H9 (cell line): ENCODE measurements around the gene BICRAL. TPM values are rescaled to one million over a fixed set of nuclear protein-coding genes. Genes with fewer than 3 reads are reported as not detected.

Source experiments
- DNase-seq: peaks from one replicate; pipeline ENCODE4 v3.0.0-alpha.2; 2017
- H2AFZ ChIP-seq: one replicate; pipeline ENCODE4 v1.6.1; 2013; ENCODE audit warnings: mild to moderate bottlenecking, low read length, control low read depth, moderate library complexity
- H2AK5ac ChIP-seq: 2 replicates; pipeline ENCODE4 v1.6.1; 2013; ENCODE audit warnings: low read length, control low read depth, mixed read lengths; ENCODE audit not compliant: insufficient read length
- H2BK120ac ChIP-seq: one replicate; pipeline ENCODE4 v1.6.1; 2013; ENCODE audit warnings: low read depth, mild to moderate bottlenecking, low read length, control low read depth, inconsistent platforms; ENCODE audit not compliant: poor library complexity, severe bottlenecking
- H2BK12ac ChIP-seq: 2 replicates; pipeline ENCODE4 v1.6.1; 2013; ENCODE audit warnings: low read length, control low read depth, mixed read lengths, low read depth; ENCODE audit not compliant: insufficient read length
- H2BK15ac ChIP-seq: 2 replicates; pipeline ENCODE4 v1.6.1; 2013; ENCODE audit warnings: low read depth, low read length, control low read depth
- H2BK20ac ChIP-seq: one replicate; pipeline ENCODE4 v1.6.1; 2013; ENCODE audit warnings: low read depth, mild to moderate bottlenecking, low read length, control low read depth, inconsistent platforms; ENCODE audit not compliant: poor library complexity, severe bottlenecking
- H2BK5ac ChIP-seq: 2 replicates; pipeline ENCODE4 v1.6.1; 2013; ENCODE audit warnings: low read length, control low read depth, mixed read lengths; ENCODE audit not compliant: insufficient read length
- H3K14ac ChIP-seq: 2 replicates; pipeline ENCODE4 v1.6.1; 2013; ENCODE audit warnings: low read length, control low read depth; ENCODE audit not compliant: insufficient read depth
- H3K18ac ChIP-seq: 2 replicates; pipeline ENCODE4 v1.6.1; 2013; ENCODE audit warnings: low read depth, mild to moderate bottlenecking, mixed read lengths, low read length, control low read depth; ENCODE audit not compliant: insufficient read length
- H3K23ac ChIP-seq: 2 replicates; pipeline ENCODE4 v1.6.1; 2013; ENCODE audit warnings: low read length, control low read depth, mixed read lengths, low read depth; ENCODE audit not compliant: insufficient read length
- H3K23me2 ChIP-seq: 2 replicates; pipeline ENCODE4 v1.6.1; 2013; ENCODE audit warnings: low read depth, mild to moderate bottlenecking, mixed read lengths, low read length, control low read depth; ENCODE audit not compliant: insufficient read length, poor library complexity, severe bottlenecking
- H3K27ac ChIP-seq: 2 replicates; pipeline ENCODE4 v1.5.1; 2013; ENCODE audit warnings: low read length, control low read depth, mixed read lengths, low read depth; ENCODE audit not compliant: insufficient read length
- H3K27me3 ChIP-seq: 2 replicates; pipeline ENCODE4 v1.6.1; 2013; ENCODE audit warnings: low read length, control low read depth, inconsistent platforms; ENCODE audit not compliant: insufficient read depth
- H3K4ac ChIP-seq: 2 replicates; pipeline ENCODE4 v1.6.1; 2013; ENCODE audit warnings: low read depth, mild to moderate bottlenecking, control low read depth, inconsistent platforms, low read length, moderate library complexity
- H3K4me1 ChIP-seq: 2 replicates; pipeline ENCODE4 v1.6.1; 2013; ENCODE audit warnings: low read length, control low read depth, inconsistent platforms; ENCODE audit not compliant: insufficient read depth
- H3K4me2 ChIP-seq: 2 replicates; pipeline ENCODE4 v1.6.1; 2013; ENCODE audit warnings: low read length, control low read depth, mixed read lengths; ENCODE audit not compliant: insufficient read length, insufficient read depth
- H3K56ac ChIP-seq: 2 replicates; pipeline ENCODE4 v1.6.1; 2013; ENCODE audit warnings: low read depth, mild to moderate bottlenecking, mixed read lengths, low read length, control low read depth; ENCODE audit not compliant: insufficient read length
- H3K79me1 ChIP-seq: 2 replicates; pipeline ENCODE4 v1.6.1; 2013; ENCODE audit warnings: low read depth, mild to moderate bottlenecking, moderate library complexity, low read length, control low read depth, inconsistent platforms; ENCODE audit not compliant: insufficient read depth, poor library complexity, severe bottlenecking
- H3K79me2 ChIP-seq: 2 replicates; pipeline ENCODE4 v1.6.1; 2013; ENCODE audit warnings: low read length, control low read depth, inconsistent platforms; ENCODE audit not compliant: insufficient read depth
- H3K9ac ChIP-seq: 2 replicates; pipeline ENCODE4 v1.6.1; 2013; ENCODE audit warnings: low read length, control low read depth, mixed read lengths; ENCODE audit not compliant: insufficient read length; ENCODE audit errors: extremely low read depth
- H3K9me3 ChIP-seq: one replicate; pipeline ENCODE4 v1.6.1; 2013; ENCODE audit warnings: low read depth, low read length, inconsistent platforms; ENCODE audit not compliant: control insufficient read depth
- H3T11ph ChIP-seq: one replicate; pipeline ENCODE4 v1.6.1; 2013; ENCODE audit warnings: mild to moderate bottlenecking, low read length, control low read depth, inconsistent platforms
- H4K20me1 ChIP-seq: one replicate; pipeline ENCODE4 v1.6.1; 2013; ENCODE audit not compliant: control insufficient read depth, insufficient read length, insufficient read depth
- H4K5ac ChIP-seq: 2 replicates; pipeline ENCODE4 v1.6.1; 2013; ENCODE audit warnings: low read depth, mild to moderate bottlenecking, mixed read lengths, low read length, control low read depth; ENCODE audit not compliant: insufficient read length
- H4K8ac ChIP-seq: replicated peaks from 2 replicates; pipeline ENCODE4 v1.6.1; 2013; ENCODE audit warnings: low read length, control low read depth, mixed read lengths, low read depth; ENCODE audit not compliant: insufficient read length
- H4K91ac ChIP-seq: 2 replicates; pipeline ENCODE4 v1.6.1; 2013; ENCODE audit warnings: low read depth, mild to moderate bottlenecking, moderate library complexity, mixed read lengths, low read length, control low read depth; ENCODE audit not compliant: insufficient read length
- H3K27ac Mint-ChIP-seq, 3 experiments: 2 replicates in 2 of 3; 3 replicates in 1 of 3; pipeline ENCODE4 v1.8.0; 2020 to 2021; ENCODE audit warnings: mixed read lengths in 3 of 3, mild to moderate bottlenecking in 1 of 3, moderate library complexity in 1 of 3
- H3K27me3 Mint-ChIP-seq: 2 replicates; pipeline ENCODE4 v1.8.0; 2021; ENCODE audit warnings: low read depth, mild to moderate bottlenecking, moderate library complexity, mixed read lengths
- H3K36me3 Mint-ChIP-seq, 3 experiments: 2 replicates in 2 of 3; 3 replicates in 1 of 3; pipeline ENCODE4 v1.8.0; 2020 to 2021; ENCODE audit warnings: low read depth in 3 of 3, mixed read lengths in 3 of 3; ENCODE audit not compliant: insufficient read depth in 1 of 3
- H3K4me1 Mint-ChIP-seq, 2 experiments: 2 replicates each; pipeline ENCODE4 v1.8.0; 2020; ENCODE audit warnings: mixed read lengths in 2 of 2
- H3K4me3 Mint-ChIP-seq, 2 experiments: 2 replicates in 1 of 2; 3 replicates in 1 of 2; pipeline ENCODE4 v1.8.0; 2020 to 2021; ENCODE audit warnings: mild to moderate bottlenecking in 2 of 2, mixed read lengths in 2 of 2, moderate library complexity in 1 of 2
- H3K9me3 Mint-ChIP-seq, 2 experiments: 2 replicates in 1 of 2; 3 replicates in 1 of 2; pipeline ENCODE4 v1.8.0; 2020; ENCODE audit warnings: mild to moderate bottlenecking in 2 of 2, mixed read lengths in 2 of 2, moderate library complexity in 1 of 2
- WGBS: extraction: QIAGEN DNeasy Blood & Tissue Kit; methylation state at CpG from one replicate; pipeline ENCODE4 v1.1.7; 2013; ENCODE audit warnings: missing lambda C conversion rate, low lambda C conversion rate, mixed read lengths; ENCODE audit not compliant: insufficient read length; ENCODE audit errors: extremely low coverage; 5-methylcytosine and 5-hydroxymethylcytosine counted together
- total RNA-seq: library from RNA; stranded (reverse); gene quantifications from 2 replicates; pipeline ENCODE4 v1.2.1, GENCODE V29; 2021
- TF ChIP-seq, protein P1 (sequence below): fragments of 200-600 bp; sonication (generic); conservative IDR thresholded peaks from 3 replicates; pipeline ENCODE4 v1.8.0; 2021; ENCODE audit warnings: antibody characterized with exemption, mild to moderate bottlenecking

BICRAL gene
- total RNA-seq, 1 experiment from 2014 or later: 9.8 TPM

DNA sequence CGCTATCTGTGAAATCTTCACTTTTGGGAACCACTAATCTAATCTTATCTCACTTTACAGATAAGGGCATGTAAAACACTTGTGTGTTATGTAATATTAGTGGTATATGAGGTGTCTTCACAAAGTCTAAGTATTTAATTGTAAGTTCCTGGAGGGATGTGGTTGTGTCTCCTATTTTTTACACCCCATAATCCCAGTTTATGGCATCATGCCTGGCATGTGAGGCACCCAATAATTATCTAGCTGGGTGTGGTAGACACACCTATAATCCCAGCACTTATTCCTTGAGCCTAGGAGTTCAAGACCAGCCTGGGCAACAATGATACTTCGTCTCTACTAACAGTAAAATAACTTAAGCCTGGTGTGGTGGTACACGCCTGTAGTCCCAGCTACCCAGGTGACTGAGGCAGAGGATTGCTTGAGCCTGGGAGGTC is 19.4 kb upstream of the BICRAL start:
- H3T11ph ChIP-seq: no peak overlapping the region
- no peak overlapping the region for H3K14ac ChIP-seq
- no peak overlapping the region for H3K27ac ChIP-seq
- H2BK12ac ChIP-seq: no peak overlapping the region
- H3K9me3 Mint-ChIP-seq: no peaks in the 10 kb centered on the region
- no peak overlapping the region for H2BK15ac ChIP-seq
- no peak overlapping the region for H3K4me2 ChIP-seq
- peaks cover 0 to 22% (median 9%) of the 10 kb centered on the region in 3 experiments; a peak in 4 of 7 replicates for H3K36me3 Mint-ChIP-seq
- TF ChIP-seq, protein P1, sequence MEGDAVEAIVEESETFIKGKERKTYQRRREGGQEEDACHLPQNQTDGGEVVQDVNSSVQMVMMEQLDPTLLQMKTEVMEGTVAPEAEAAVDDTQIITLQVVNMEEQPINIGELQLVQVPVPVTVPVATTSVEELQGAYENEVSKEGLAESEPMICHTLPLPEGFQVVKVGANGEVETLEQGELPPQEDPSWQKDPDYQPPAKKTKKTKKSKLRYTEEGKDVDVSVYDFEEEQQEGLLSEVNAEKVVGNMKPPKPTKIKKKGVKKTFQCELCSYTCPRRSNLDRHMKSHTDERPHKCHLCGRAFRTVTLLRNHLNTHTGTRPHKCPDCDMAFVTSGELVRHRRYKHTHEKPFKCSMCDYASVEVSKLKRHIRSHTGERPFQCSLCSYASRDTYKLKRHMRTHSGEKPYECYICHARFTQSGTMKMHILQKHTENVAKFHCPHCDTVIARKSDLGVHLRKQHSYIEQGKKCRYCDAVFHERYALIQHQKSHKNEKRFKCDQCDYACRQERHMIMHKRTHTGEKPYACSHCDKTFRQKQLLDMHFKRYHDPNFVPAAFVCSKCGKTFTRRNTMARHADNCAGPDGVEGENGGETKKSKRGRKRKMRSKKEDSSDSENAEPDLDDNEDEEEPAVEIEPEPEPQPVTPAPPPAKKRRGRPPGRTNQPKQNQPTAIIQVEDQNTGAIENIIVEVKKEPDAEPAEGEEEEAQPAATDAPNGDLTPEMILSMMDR: no peak
- no peak overlapping the region for H3K23ac ChIP-seq
- no peaks in the 10 kb centered on the region for H3K27me3 Mint-ChIP-seq
- H3K27ac Mint-ChIP-seq: no peak overlapping the region
- no peak overlapping the region for H3K9ac ChIP-seq
- peaks cover 9% of the 10 kb centered on the region; the same call in 1 of the 2 replicates for H3K4me1 ChIP-seq
- H3K4me1 Mint-ChIP-seq: peaks cover 34 to 35% of the 10 kb centered on the region in 2 experiments
- H2BK120ac ChIP-seq: no peak overlapping the region
- no peak overlapping the region for H2AFZ ChIP-seq
- H2BK5ac ChIP-seq: no peak overlapping the region
- H3K4ac ChIP-seq: no peak overlapping the region
- H3K9me3 ChIP-seq: no peaks in the 10 kb centered on the region
- no CpG with 5 or more reads among the region's 3 CpGs for WGBS
- no peak overlapping the region for H3K4me3 Mint-ChIP-seq
- H3K79me2 ChIP-seq: no peaks in the 10 kb centered on the region
- no peak overlapping the region for H4K8ac ChIP-seq
- no peak overlapping the region for H4K91ac ChIP-seq
- H2AK5ac ChIP-seq: no peak overlapping the region
- no peak overlapping the region for H2BK20ac ChIP-seq
- DNase-seq: no peak
- H3K27me3 ChIP-seq: no peaks in the 10 kb centered on the region
- no peaks in the 10 kb centered on the region for H4K20me1 ChIP-seq
- H3K56ac ChIP-seq: no peak overlapping the region
- no peak overlapping the region for H4K5ac ChIP-seq
- H3K18ac ChIP-seq: no peak overlapping the region
- no peaks in the 10 kb centered on the region for H3K23me2 ChIP-seq
- H3K79me1 ChIP-seq: no peaks in the 10 kb centered on the region
